Nephron progenitor cell (in vitro differentiated cells): Measurements from ENCODE around the gene HOXD8.

ENCODE experiments used
- DNase-seq: peaks from one replicate; pipeline ENCODE4 v3.0.0; 2021
- H3K27ac Mint-ChIP-seq: 2 replicates; pipeline ENCODE4 v1.8.0; 2021; ENCODE audit warnings: mild to moderate bottlenecking, moderate library complexity, mixed read lengths
- H3K27me3 Mint-ChIP-seq: 2 replicates; pipeline ENCODE4 v1.8.0; 2021; ENCODE audit warnings: mild to moderate bottlenecking, low read depth, mixed read lengths; ENCODE audit not compliant: poor library complexity
- H3K36me3 Mint-ChIP-seq: 2 replicates; pipeline ENCODE4 v1.8.0; 2021; ENCODE audit warnings: low read depth, mixed read lengths
- H3K4me1 Mint-ChIP-seq: 2 replicates; pipeline ENCODE4 v1.8.0; 2021; ENCODE audit warnings: mixed read lengths
- H3K4me3 Mint-ChIP-seq: 2 replicates; pipeline ENCODE4 v1.8.0; 2021; ENCODE audit warnings: mild to moderate bottlenecking, moderate library complexity, mixed read lengths
- H3K9me3 Mint-ChIP-seq: 2 replicates; pipeline ENCODE4 v1.8.0; 2021; ENCODE audit warnings: mild to moderate bottlenecking, moderate library complexity, mixed read lengths
- CTCF ChIP-seq: fragments of 200-600 bp; sonication (generic); IDR thresholded peaks from 2 replicates; pipeline ENCODE4 v1.5.0; 2021; ENCODE audit warnings: antibody characterized with exemption

HOXD8 gene

GRCh38 chr2:176114120-176114929 is 15.2 kb upstream of the HOXD8 start:
- TF ChIP-seq CTCF, result no peak
- H3K9me3 Mint-ChIP-seq, result no peaks in the 10 kb centered on the region
- peaks cover 95% of the 10 kb centered on the region for H3K4me1 Mint-ChIP-seq
- no peak for DNase-seq
- peaks cover 90% of the 10 kb centered on the region for H3K27me3 Mint-ChIP-seq
- H3K27ac Mint-ChIP-seq, result peak overlapping the region; percentile 91
- peak overlapping the region; percentile 86 for H3K4me3 Mint-ChIP-seq
- no peaks in the 10 kb centered on the region for H3K36me3 Mint-ChIP-seq

DNA sequence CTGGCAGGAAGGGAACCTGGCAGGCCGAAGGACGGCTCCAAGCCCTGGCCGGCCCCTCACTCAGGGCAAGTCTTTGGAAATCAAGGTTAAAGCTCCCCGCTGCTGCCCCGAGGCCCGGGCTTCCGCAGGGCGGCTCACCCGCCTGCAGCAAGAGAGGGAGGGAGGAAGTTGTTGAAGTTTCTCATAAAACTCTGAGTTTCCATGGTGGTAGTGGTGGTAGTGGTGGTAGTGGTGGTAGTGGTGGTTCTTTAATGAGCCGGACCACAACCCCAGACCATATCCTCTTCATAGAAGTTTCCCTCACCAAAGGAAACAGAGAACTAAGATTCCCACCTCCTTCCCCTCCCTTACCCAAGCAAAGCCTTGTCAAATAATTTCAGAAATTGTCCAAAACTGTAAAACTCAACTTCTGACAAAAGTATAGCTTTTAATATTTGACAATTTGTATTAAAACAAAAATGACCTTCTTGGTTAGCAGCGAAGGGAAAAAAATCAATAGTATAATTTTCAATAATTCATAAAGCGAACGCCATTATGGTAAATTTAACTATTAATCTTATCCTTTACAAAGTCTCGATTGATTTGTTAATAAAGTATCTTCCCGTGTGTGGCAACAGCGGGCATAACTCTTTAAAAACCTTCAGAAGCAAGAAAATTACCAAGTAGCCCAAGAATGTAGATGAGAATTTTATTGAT is 14.4 kb upstream of the HOXD8 start:
- Mint-ChIP-seq H3K4me1 (peaks cover 95% of the 10 kb centered on the region), H3K36me3 (no peaks in the 10 kb centered on the region), H3K27me3 (peaks cover 82% of the 10 kb centered on the region), H3K9me3 (no peaks in the 10 kb centered on the region), H3K4me3 (peak overlapping the region; percentile 86), H3K27ac (peak overlapping the region; percentile 88)
- DNase-seq, result peak; percentile 30
- no peak for TF ChIP-seq CTCF

DNA sequence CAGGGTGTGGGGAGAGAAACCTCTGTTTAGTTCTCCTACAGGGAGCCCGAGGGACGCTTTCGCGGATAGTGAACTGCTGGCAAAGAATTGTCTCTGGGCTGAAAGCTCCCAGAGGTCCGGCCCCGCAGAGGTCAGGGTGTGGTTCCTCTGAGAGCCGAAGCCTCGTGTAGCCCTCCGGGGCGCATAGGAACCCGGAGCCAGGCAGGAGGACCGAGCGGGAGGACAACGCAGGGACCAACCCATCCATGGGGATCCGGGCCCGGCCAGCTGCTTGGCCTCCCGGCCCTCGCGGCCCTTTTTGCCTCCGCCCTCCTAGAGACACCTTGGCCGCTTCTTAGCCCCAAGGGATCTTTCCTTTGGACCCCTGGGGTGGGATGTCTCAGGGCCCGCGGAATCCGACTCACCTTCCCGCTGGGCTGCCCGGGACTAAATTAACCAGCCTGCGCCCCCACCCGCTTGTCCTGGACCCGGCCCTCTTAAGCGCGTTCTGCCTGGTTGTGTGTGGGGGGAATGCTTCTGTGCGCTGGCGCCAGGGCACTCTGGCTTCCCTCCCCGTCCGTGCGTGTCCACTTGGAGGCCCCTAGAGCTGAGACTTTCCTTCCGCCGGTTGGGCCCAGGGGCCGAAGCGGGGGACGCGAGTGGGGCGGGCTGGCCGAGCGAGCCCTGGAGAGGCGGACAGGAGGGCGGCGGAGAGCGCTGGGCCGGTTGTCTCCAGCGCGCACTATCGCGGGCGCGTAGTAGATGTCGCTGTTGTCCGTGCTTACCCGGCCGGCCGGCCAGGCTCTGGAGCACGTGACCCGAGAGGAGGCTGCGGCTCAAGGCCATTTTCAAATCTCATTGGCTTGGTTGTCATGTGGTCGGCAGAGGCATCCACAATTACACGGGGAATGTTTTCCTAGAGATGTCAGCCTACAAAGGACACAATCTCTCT is 13.4 kb upstream of the HOXD8 start, which contains the start of gene HOXD10:
HOXD10 (plus strand) TSS at position 896 of the 931 bp plus-strand sequence. CDS start 56 bp downstream, outside the sequence.
- peak; percentile 85 for DNase-seq
- Mint-ChIP-seq H3K36me3 (no peaks in the 10 kb centered on the region), H3K4me3 (peak within 1 kb of the TSS; percentile 86), H3K27me3 (peaks cover 74% of the 10 kb centered on the region), H3K27ac (peak within 1 kb of the TSS; percentile 93), H3K4me1 (peaks cover 96% of the 10 kb centered on the region), H3K9me3 (no peaks in the 10 kb centered on the region)
- TF ChIP-seq CTCF, result peak; percentile 54

- no peak for TF ChIP-seq CTCF
- Mint-ChIP-seq H3K9me3 (no peaks in the 10 kb centered on the region), H3K4me3 (peak overlapping the region; percentile 86), H3K36me3 (no peaks in the 10 kb centered on the region), H3K27ac (peak overlapping the region; percentile 93), H3K4me1 (peaks cover 85% of the 10 kb centered on the region), H3K27me3 (peaks cover 63% of the 10 kb centered on the region)
- DNase-seq, result peak; percentile 20
Observed at GRCh38 chr2:176117162-176117822, 12.2 kb upstream of the HOXD8 start.

DNA sequence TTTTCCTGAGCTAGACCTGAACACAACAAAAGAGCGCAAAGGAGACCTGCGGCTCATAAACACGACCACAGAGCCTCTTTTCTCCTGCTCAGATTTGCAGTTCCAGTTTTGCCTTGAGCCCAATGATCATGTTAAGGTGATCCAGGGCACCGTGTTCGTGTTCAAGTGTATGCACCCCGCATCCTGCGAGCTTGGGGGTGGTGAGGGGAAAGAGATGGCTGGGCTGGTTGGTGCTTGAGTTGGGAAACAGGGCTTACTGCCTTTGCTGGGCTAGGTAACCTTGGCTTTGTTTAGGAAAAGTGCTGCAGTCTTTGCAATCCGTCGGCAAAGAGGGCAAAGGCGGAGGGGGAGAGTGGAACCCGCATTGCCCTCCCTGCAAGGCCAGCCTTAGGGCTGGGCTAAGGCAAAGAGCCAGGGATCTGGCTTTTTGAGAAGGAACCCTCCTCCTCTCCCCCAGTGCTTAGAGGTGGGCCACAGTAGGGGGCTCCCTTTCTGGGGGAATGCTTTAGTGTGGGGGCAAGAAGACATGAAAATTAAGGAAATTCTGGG is 11.6 kb upstream of the HOXD8 start:
- no peak for TF ChIP-seq CTCF
- DNase-seq, result peak; percentile 11
- Mint-ChIP-seq H3K9me3 (no peaks in the 10 kb centered on the region), H3K4me1 (peaks cover 79% of the 10 kb centered on the region), H3K27me3 (peaks cover 57% of the 10 kb centered on the region), H3K36me3 (no peaks in the 10 kb centered on the region), H3K27ac (peak overlapping the region; percentile 56), H3K4me3 (peak overlapping the region; percentile 86)
